ENCODE measurements around the gene SPESP1.

- TF ChIP-seq CTCF (optimal IDR thresholded peaks at IDR 0.05 in 1 of 3, IDR thresholded peaks at IDR 0.05 in 1 of 3, conservative IDR thresholded peaks at IDR 0.05 in 1 of 3; ENCODE audit: extremely low read depth in 1 of 3, insufficient read depth in 2 of 3, low read length in 3 of 3) (no peak), EZH2 (IDR thresholded peaks at IDR 0.05; ENCODE audit: low read length) (no peak)
These were observed 42.5 kb upstream of the SPESP1 start for GRCh38 chr15:68887819-68888218.

All from keratinocyte (primary cell).